K562 (cell line): ENCODE results near the gene NABP2. TPM values are rescaled to one million over a fixed set of nuclear protein-coding genes. Genes with fewer than 3 reads are reported as not detected.

Source experiments
- CREB5 ChIP-seq: fragments of 250-450 bp; sonication (Bioruptor Pico); IDR thresholded peaks from 2 replicates; pipeline ENCODE4 v1.5.0; 2020; ENCODE audit warnings: mild to moderate bottlenecking
- CREM ChIP-seq: IDR thresholded peaks from 2 replicates; pipeline ENCODE4 v1.6.1; 2014; ENCODE audit warnings: antibody characterized with exemption, low read depth
- ETS2 ChIP-seq: IDR thresholded peaks from 2 replicates; pipeline ENCODE4 v1.6.1; 2016; ENCODE audit warnings: borderline replicate concordance, missing genetic modification characterization, mild to moderate bottlenecking, moderate library complexity, missing compliant biosample characterization; ENCODE audit not compliant: poor library complexity, severe bottlenecking
- FOXA1 ChIP-seq: fragments of 450-650 bp; IDR thresholded peaks from 2 replicates; pipeline ENCODE4 v1.6.1; 2016; ENCODE audit warnings: mild to moderate bottlenecking, borderline replicate concordance
- GMEB1 ChIP-seq: fragments of 250-450 bp; sonication (Bioruptor Pico); IDR thresholded peaks from 2 replicates; pipeline ENCODE4 v1.4.0; 2020; ENCODE audit warnings: mild to moderate bottlenecking
- MNT ChIP-seq, 2 experiments: fragments of 450-650 bp; conservative IDR thresholded peaks; 2 replicates each; pipeline ENCODE4 v1.6.1; 2017; ENCODE audit warnings: mild to moderate bottlenecking in 2 of 2, moderate library complexity in 2 of 2
- MTA2 ChIP-seq: fragments of 450-650 bp; IDR thresholded peaks from 2 replicates; pipeline ENCODE4 v1.6.1; 2016; ENCODE audit warnings: low read depth
- MYNN ChIP-seq, 2 experiments: sonication (generic); formaldehyde crosslinking in 1 of 2; IDR thresholded peaks; 2 replicates each; pipeline versions ENCODE4 v1.5.0 to v1.6.1; 2016 to 2020; ENCODE audit warnings: antibody characterized with exemption in 1 of 2, missing genetic modification reagents in 1 of 2
- NFIC ChIP-seq: fragments of 450-650 bp; IDR thresholded peaks from 2 replicates; pipeline ENCODE4 v1.6.1; 2017; ENCODE audit warnings: mild to moderate bottlenecking, inconsistent platforms
- PTRF ChIP-seq: fragments of 450-650 bp; IDR thresholded peaks from 2 replicates; pipeline ENCODE4 v1.6.1; 2016; ENCODE audit warnings: mild to moderate bottlenecking, missing genetic modification characterization, missing compliant biosample characterization
- RBM22 ChIP-seq: fragments of 200-400 bp; formaldehyde crosslinking; IDR thresholded peaks from 2 replicates; pipeline ENCODE4 v1.6.1; 2018; ENCODE audit warnings: low read length, low read depth; ENCODE audit not compliant: poor library complexity, severe bottlenecking
- RBM34 ChIP-seq: fragments of 200-400 bp; formaldehyde crosslinking; IDR thresholded peaks from 2 replicates; pipeline ENCODE4 v1.6.1; 2018; ENCODE audit warnings: low read length, borderline replicate concordance; ENCODE audit not compliant: insufficient read depth
- SNRNP70 ChIP-seq: fragments of 200-400 bp; formaldehyde crosslinking; optimal IDR thresholded peaks from 2 replicates; pipeline ENCODE3; 2017; ENCODE audit warnings: low read depth, low read length
- ZBTB7A ChIP-seq: IDR thresholded peaks from 2 replicates; pipeline ENCODE4 v1.6.1; 2011; ENCODE audit warnings: low read depth, mild to moderate bottlenecking, low read length, moderate library complexity, borderline replicate concordance; ENCODE audit not compliant: control insufficient read depth
- ZNF184 ChIP-seq: sonication (generic); formaldehyde crosslinking; IDR thresholded peaks from 2 replicates; pipeline ENCODE4 v1.5.0; 2020; ENCODE audit warnings: missing genetic modification reagents
- ZNF561 ChIP-seq: fragments of 450-650 bp; formaldehyde crosslinking; conservative IDR thresholded peaks from 2 replicates; pipeline ENCODE4 v1.4.0; 2020; ENCODE audit warnings: mild to moderate bottlenecking, moderate library complexity
- ZNF609 ChIP-seq: sonication (generic); formaldehyde crosslinking; IDR thresholded peaks from 2 replicates; pipeline ENCODE4 v1.8.1; 2023; ENCODE audit warnings: missing genetic modification reagents, mild to moderate bottlenecking, borderline replicate concordance
- polyA plus RNA-seq, 8 experiments: library from polyadenylated mRNA; depleted of rRNA in 4 of 8; stranded (reverse) in 5 of 8; unstranded in 3 of 8; fragments of >200 nt; fragmentation: Nextera tagmentation in 2 of 8; fragmentation: Illumina TruSeq in 1 of 8; extraction: Ambion mirVana in 2 of 8; extraction: Trizol in 1 of 8; gene quantifications; 2 replicates each; pipeline versions ENCODE4 v1.2.1 to v1.2.3, GENCODE V29; 2011 to 2014; ENCODE audit warnings: inconsistent platforms in 1 of 8, missing spikeins in 1 of 8
- total RNA-seq, 7 experiments: library from RNA; depleted of rRNA in 6 of 7; stranded (reverse); fragments of >200 nt in 6 of 7; fragmentation: Illumina TruSeq in 2 of 7; extraction: Trizol in 2 of 7; gene quantifications; 2 replicates each; pipeline versions ENCODE4 v1.2.1 to v1.2.3, GENCODE V29; 2011 to 2021; ENCODE audit warnings: low replicate concordance in 1 of 7

NABP2 gene
- total and polyA plus RNA-seq, 9 of the 15 experiments (the other 6 are each of a cell fraction or from before 2014, with no cell fraction given) = 11.3 to 60.6 (median 43.5) TPM

- TF ChIP-seq ZBTB7A = peak; percentile 79; the same call in 1 of the 2 replicates
- TF ChIP-seq RBM22 = peak; percentile 64
- peak; percentile 72 to 89 for TF ChIP-seq MNT (conservative IDR thresholded peaks at IDR 0.05)
- no peak for TF ChIP-seq SNRNP70
- TF ChIP-seq CREB5 (CRISPR knock-in tag) = no peak
- no peak for TF ChIP-seq ZNF609 (CRISPR knock-in tag)
- no peak for TF ChIP-seq ZNF184 (CRISPR knock-in tag)
- no peak for TF ChIP-seq ETS2
- TF ChIP-seq FOXA1 = no peak
- TF ChIP-seq ZNF561 = no peak
- no peak for TF ChIP-seq RBM34
- TF ChIP-seq MTA2 = no peak
- TF ChIP-seq GMEB1 (CRISPR knock-in tag) = peak; percentile 21
- peak; percentile 49; the same call in 1 of the 2 replicates for TF ChIP-seq NFIC
- peak; percentile 68; the same call in 1 of the 2 replicates for TF ChIP-seq MYNN (IDR thresholded peaks at IDR 0.05)
- TF ChIP-seq MYNN (CRISPR knock-in tag; IDR thresholded peaks at IDR 0.05) = no peak
- TF ChIP-seq PTRF (tag) = no peak
- TF ChIP-seq CREM = peak; percentile 89
Observed at GRCh38 chr12:56266693-56267442, 42.7 kb downstream of the NABP2 start, which contains the start of gene COQ10A (continued).
